ENCODE data around the gene CDCP2.
"Not testable (repeated sequence)": the region's sequence is repeated elsewhere in the genome, so short reads cannot be mapped to it uniquely, and the experiment has no call there.

Gene CDCP2

GRCh38 chr1:54167422-54168139 lies 14.8 kb upstream of the CDCP2 start:
- DNase-seq = no peak

- DNase-seq = not testable (repeated sequence)
These were observed 13.6 kb upstream of the CDCP2 start for GRCh38 chr1:54166357-54166756.

GRCh38 chr1:54165146-54165545 lies 12.3 kb upstream of the CDCP2 start:
- DNase-seq = no peak

GRCh38 chr1:54163573-54163972 lies 10.8 kb upstream of the CDCP2 start:
- no peak for DNase-seq

GRCh38 chr1:54163051-54163450 lies 10.3 kb upstream of the CDCP2 start:
- DNase-seq = no peak

GRCh38 chr1:54161495-54162168 lies 8.8 kb upstream of the CDCP2 start:
- no peak for DNase-seq

- no peak for DNase-seq
These were observed 7.6 kb upstream of the CDCP2 start for GRCh38 chr1:54160351-54160750.

- no peak for DNase-seq
These were observed 7.0 kb upstream of the CDCP2 start for GRCh38 chr1:54159733-54160316.

GRCh38 chr1:54158071-54158470 lies 5.3 kb upstream of the CDCP2 start:
- no peak for DNase-seq

- no peak for DNase-seq
These were observed 4.6 kb upstream of the CDCP2 start for GRCh38 chr1:54157401-54157800.

GRCh38 chr1:54156986-54157385 lies 4.2 kb upstream of the CDCP2 start:
- DNase-seq = no peak

- DNase-seq = no peak
These were observed 3.4 kb upstream of the CDCP2 start for GRCh38 chr1:54156201-54156600.

- no peak for DNase-seq
These were observed 987 bp upstream of the CDCP2 start for GRCh38 chr1:54153535-54154439.

- no peak for DNase-seq
These were observed 1.8 kb downstream of the CDCP2 start for GRCh38 chr1:54151013-54151412.

GRCh38 chr1:54149734-54150133 lies 3.1 kb downstream of the CDCP2 start:
- DNase-seq = no peak

GRCh38 chr1:54144366-54144765 lies 8.4 kb downstream of the CDCP2 start:
- no peak for DNase-seq

GRCh38 chr1:54142146-54142900 lies 10.5 kb downstream of the CDCP2 start:
- no peak for DNase-seq

GRCh38 chr1:54139711-54140110 lies 13.1 kb downstream of the CDCP2 start:
- DNase-seq = no peak

GRCh38 chr1:54138994-54139393 lies 13.8 kb downstream of the CDCP2 start:
- no peak for DNase-seq

GRCh38 chr1:54137534-54138061 lies 15.2 kb downstream of the CDCP2 start:
- no peak for DNase-seq

- DNase-seq = no peak
These were observed 15.8 kb downstream of the CDCP2 start for GRCh38 chr1:54136963-54137533.

Measured in stimulated activated CD4-positive, alpha-beta T cell treated with anti-CD3 and anti-CD28 coated beads, Interleukin-2, amount 100 ng/mL, for 24 hours (primary cell).